Peyer's patch (tissue), 4 donors: ENCODE data around the gene SLC1A2.

ENCODE experiments used
- CTCF ChIP-seq, 6 experiments: fragments of 450-650 bp in 4 of 6; fragments of 200-600 bp in 2 of 6; sonication (generic) in 1 of 6; IDR thresholded peaks; one replicate each; pipeline ENCODE4 v1.5.1; 2017 to 2019; ENCODE audit warnings: antibody characterized with exemption in 6 of 6, mild to moderate bottlenecking in 3 of 6, moderate library complexity in 1 of 6
- POLR2A ChIP-seq, 2 donors: fragments of 450-650 bp; IDR thresholded peaks; one replicate each; pipeline ENCODE4 v1.5.1; 2017; ENCODE audit warnings: antibody characterized with exemption in 2 of 2, mild to moderate bottlenecking in 2 of 2, moderate library complexity in 2 of 2

- no peak for TF ChIP-seq CTCF (IDR thresholded peaks at IDR 0.05)
- TF ChIP-seq POLR2A (IDR thresholded peaks at IDR 0.05), result no peak
Observed at GRCh38 chr11:35246745-35247144, 172.6 kb downstream of the SLC1A2 start.
